Gastroesophageal sphincter (tissue), 3 donors: ENCODE measurements around the gene SATB1.

Source experiments
- CTCF ChIP-seq, 4 experiments: fragments of 200-600 bp in 2 of 4; fragments of 450-650 bp in 2 of 4; sonication (generic) in 1 of 4; IDR thresholded peaks; one replicate each; pipeline ENCODE4 v1.5.1; 2017 to 2019; ENCODE audit warnings: antibody characterized with exemption in 4 of 4, mild to moderate bottlenecking in 2 of 4, moderate library complexity in 2 of 4
- EP300 ChIP-seq: sonication (generic); formaldehyde crosslinking; IDR thresholded peaks from one replicate; pipeline ENCODE4 v1.6.1; 2017; ENCODE audit warnings: antibody characterized with exemption, mild to moderate bottlenecking

GRCh38 chr3:18385706-18386105 lies 39.4 kb downstream of the SATB1 start:
- TF ChIP-seq CTCF (IDR thresholded peaks at IDR 0.05) (no peak), EP300 (no peak)
